ENCODE measurements around the gene VSTM4.

VSTM4 gene

DNA sequence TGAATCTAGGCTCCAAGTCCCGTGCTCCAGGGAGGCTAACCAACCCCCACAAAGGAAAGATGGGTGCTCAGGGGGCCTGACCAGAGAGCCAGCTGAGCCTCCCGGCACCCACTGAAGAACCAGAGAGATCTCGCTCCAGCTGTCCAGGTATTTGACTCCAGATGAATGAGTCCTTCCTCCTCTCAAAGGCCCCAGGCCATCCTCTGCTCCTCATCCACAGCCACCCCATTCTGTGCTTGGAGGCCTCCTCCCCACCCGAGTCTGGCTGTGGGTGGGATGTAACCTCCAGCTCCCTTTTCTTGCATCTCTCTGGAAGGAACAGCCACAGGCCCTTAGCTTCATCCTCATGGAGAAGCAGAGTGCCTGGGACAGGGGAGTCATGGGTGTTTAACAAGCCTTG lies 44.6 kb downstream of the VSTM4 start:
- ATAC-seq (no peak), DNase-seq (no peak)

DNA sequence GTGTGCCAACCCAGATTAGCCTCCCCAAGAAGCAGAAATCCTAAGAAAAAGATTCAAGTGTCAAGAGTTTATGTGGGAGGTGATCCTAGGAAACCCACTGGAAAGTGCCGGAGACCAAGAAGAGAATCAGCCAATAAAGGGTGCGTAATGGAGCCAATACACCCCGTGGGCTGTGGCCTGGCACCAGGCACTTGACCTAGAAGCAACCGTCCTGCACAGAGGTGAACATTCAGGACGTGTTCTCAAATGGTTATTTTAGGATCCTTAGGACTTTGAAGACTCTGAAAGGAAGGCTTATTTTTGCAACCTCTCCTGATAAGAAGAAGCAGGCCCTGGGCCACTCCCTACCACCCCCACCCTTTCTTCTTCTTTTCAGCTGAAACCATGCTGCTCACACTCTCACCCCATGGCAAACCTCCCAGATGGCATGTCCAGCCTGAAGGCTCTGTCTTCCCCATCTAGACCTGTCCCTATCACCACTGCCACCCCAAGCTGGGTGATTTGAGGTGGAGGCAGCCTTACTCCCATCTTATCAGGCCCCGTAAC lies 46.6 kb downstream of the VSTM4 start:
- ATAC-seq (no peak), DNase-seq (no peak)

DNA sequence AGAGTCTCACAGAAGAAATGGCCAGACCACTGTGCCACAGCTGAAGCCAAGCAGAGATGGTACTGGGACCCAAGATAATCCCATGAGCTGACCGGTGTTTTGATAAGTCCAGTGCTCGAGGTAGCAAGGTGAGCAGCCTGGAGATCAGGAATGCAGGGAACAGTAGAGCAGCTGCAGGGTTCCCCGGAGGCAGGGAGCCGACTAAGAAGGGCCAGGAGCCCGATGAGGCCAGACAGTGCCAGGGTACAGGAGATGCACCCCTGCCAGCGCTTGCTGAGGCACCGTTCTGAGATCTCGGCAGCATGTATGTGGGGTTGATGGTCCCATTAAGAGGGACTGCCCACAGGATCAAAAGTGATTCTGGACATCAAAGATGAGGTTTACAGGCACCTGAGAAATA lies 47.1 kb downstream of the VSTM4 start:
- DNase-seq = no peak
- no peak for ATAC-seq

DNA sequence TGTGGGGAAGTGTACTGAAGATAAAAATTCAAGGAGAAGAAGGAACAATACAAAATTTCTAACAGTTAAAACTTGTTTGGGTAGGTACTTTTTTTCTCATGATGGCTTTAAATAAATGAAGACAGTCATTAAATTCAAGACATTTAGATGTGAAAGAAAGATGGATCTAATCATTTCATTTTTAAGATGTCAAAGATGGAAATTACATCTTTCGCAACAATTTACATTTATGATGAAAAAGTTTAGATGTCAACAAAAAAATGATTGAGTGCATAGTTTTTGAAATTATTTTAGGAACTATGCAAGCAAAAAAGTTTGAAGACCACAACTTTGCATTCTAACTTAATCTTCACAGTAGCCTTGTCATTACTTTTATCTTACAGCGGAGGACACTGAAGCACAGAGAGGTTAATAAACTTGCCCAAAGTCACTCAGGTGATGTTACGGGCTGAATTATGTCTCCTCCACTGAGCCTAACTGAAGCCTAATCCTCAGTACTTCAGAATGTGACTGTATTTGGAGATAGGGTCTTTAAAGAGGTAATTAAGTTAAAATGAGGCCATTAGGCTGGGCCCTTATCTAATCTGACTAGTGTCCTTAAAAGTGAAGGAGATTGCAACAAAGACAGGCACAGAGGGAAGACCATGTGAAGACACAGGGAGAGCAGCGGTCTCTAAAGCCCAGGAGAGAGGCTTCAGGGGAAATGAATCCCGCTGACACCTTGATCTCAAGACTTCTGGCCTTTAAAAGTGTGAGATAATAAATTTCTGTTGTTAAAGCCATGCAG lies 48.2 kb downstream of the VSTM4 start:
- DNase-seq = no peak
- no peak for ATAC-seq

DNA sequence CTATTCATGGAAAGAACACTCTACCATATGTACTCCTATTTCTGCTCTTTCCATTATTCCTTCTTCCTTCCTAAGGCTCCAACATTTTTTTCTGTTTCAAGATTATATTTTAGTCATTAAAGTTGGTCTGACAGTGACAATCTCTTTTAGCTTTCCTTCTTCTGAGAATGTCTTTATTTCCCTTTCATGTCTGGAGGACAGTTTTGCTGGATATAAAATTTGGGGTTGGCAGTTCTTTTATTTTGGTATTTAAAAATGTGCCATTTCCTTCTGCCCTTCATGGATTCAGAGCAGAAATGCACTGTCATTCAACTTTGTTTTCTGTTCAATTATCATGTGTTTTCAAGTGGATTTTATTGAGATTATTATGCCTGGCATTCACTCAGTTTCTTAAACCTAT lies 53.1 kb downstream of the VSTM4 start:
- DNase-seq (no peak), ATAC-seq (no peak)

DNA sequence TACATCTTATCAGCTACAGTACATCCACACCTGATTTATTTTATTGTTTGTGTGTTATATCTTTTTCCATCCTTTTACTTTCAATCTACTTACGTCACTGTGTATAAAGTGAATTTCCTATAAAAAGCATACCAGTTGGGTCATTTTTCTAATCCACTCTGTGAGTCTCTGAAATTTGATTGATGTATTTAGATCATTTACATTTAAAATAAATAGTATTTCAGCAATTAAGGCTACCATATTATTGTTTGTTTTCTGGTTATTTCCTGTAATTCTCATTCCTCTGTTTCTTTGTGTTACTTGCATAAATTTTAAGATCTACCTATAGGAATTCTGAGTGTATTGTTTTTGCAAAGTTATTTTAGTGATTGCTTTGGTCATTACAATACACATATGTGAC lies 53.7 kb downstream of the VSTM4 start:
- DNase-seq = no peak
- ATAC-seq = no peak

DNA sequence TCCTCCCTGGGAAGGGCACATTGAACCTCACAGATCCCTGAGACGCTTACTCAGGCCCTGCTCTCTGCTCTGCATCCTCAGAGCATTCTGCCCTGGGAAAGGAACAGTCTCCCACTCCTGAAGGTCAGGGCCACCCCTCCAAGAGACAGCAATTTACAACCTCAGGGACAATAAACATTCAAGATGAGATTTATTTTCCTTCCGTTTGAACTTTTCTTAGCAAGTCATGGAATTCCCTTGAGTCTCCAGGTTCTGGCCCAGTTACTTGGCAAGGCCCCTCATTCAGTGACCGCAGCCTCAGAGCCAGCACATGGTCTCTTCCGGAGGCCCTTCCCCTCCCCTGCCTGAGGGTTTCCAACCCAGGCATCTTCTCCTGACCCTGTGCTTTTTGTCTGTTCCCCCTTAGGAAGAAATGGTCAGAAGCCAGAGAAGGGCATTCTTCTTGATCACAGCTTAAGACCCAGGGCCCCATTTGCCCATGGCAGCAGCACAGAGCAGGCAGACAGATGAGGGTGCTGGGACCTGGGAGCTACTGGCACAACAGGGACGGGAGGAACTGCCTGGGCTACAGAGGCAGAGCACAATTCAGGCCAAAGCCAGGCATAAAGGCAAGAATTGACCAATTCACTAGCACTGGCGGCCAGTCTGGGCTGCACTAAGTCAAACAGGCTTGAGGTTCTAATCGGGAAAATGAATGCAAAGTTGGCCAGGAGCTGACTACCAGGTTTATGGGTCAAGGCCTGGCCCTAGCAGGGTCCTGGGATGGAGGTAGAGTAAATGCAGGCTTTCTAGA lies 56.7 kb downstream of the VSTM4 start:
- ATAC-seq (no peak), DNase-seq (no peak)

DNA sequence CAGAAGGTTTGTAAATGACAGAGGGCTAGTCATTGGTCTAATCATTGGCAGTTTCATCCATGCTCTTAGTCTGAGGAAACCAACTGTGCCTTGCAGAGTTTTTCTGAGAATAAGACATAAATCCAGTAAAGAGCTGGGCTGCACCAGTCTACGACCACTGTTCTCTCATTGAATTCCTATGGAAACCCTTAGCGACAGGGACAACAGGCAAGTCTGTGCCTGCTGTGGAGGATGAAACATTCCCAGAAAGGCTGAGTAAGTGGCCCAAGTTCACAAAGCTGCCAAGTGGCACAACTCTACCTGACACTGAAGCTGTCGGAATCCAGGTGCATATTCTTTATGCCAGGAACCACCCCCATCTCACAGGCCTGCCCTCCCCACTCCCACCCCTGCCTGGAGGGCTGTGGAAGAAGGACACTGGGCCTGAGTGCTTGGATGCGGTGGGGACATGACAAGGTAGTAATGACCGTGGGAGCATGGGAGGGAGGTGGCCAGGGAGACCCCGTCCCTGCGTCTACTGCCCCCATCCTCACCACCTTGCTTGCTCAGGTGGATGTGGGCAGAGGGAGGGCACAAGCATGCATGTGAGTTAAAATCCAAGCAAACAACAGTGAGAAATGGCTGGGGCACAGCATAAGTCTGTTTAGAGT lies 58.0 kb downstream of the VSTM4 start:
- DNase-seq (no peak), ATAC-seq (peak; percentile 28)

DNA sequence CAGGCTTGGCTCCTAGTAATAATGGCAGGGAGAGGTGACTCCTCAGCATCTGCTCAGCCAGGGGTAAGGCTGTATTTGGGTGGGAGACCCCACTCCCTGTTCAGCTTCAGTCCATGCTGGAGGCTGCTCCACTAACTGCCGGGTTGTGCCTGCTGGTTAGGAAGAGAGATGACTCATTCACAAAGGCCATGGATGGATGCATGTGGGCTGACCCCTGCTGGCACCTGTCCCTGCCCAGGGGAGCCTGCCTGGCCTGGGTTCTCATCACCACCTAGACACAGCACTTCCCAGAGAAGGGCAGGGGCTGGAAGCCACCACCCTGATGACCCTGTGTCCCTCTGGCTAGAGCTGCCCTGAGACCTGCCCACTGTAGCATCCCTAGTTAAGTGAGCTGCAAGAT lies 59.0 kb downstream of the VSTM4 start:
- DNase-seq (no peak), ATAC-seq (no peak)

DNA sequence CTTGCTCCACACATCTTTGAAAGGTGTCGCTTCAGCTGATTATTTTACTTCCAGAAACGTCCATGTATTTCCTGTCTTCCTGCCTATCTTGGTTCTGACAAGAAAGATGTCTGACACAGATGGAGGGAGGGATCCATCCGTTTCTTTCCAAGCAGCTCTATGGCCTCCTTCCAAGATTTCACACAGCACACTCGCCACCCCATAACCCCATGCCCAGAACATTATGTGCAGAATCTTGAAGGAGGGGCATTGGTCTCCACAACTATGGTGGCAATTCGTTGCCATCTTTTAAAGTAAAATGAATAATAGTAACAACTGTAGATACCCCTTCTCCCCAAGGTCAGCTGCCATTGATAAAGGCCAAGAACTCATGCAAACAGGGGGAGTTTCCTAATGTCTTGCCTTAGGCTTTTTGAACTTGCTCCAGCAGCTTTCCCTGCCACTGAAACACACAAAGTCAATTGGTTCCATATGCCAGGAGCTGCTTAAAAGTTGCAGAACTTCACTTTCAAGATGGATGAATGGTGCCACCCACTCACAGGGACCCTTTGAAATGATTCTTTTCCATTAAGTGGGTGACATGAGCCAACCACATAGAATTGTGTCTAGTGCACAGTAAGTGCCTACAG lies 60.0 kb downstream of the VSTM4 start:
- DNase-seq = no peak
- no peak for ATAC-seq

DNA sequence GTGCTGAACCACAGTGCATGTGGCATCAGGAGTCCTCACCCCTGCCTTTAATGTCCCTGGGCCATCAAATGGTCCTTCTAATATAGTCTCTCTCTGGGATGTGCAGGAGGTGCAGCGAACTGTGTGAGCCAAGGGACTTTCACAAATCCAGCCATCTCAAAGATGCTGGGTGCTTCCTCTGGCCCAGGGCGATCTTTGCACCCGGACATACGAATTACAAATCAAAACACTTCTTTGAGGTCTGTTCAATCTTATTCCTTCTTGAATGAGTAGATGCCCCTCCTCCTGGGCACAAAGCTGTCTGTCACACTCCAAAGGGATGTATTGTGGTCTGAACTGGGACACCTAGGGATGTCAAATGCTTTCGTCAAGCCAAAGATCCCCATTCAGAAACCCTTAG lies 60.6 kb downstream of the VSTM4 start:
- DNase-seq (no peak), ATAC-seq (no peak)

DNA sequence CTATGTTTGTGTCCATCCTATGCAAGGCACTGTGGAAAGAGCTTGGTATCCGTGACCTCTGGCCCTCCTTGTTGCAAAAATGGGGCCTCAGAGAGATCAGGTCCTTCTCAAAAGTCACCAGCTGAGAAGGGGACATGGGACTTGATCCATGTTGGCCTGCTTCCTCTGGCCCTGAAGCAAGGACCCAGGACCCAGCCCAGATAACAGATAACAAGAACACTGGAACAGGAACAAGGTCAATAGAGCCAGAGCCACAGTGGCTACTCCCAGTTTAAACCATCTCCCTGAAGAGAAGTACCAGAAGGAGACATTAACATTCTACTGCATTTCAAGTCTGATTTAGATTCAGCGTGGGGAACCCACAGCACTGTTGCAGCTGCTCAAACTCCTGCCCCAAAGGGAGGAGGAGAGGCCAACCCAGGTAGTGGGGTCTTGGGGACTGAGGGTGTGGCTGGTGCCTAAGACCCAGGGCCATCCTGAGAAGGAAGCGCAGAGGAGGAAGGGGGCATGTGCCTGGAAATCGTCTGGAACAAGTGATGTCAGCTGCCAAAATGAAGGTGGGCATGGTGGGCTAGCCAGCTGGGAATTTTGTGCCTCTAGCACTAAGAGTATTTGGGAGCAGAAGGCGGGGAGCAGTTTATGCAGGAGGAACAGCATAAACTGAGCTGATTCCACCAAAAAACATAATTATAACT lies 61.2 kb downstream of the VSTM4 start:
- DNase-seq = no peak
- no peak for ATAC-seq

DNA sequence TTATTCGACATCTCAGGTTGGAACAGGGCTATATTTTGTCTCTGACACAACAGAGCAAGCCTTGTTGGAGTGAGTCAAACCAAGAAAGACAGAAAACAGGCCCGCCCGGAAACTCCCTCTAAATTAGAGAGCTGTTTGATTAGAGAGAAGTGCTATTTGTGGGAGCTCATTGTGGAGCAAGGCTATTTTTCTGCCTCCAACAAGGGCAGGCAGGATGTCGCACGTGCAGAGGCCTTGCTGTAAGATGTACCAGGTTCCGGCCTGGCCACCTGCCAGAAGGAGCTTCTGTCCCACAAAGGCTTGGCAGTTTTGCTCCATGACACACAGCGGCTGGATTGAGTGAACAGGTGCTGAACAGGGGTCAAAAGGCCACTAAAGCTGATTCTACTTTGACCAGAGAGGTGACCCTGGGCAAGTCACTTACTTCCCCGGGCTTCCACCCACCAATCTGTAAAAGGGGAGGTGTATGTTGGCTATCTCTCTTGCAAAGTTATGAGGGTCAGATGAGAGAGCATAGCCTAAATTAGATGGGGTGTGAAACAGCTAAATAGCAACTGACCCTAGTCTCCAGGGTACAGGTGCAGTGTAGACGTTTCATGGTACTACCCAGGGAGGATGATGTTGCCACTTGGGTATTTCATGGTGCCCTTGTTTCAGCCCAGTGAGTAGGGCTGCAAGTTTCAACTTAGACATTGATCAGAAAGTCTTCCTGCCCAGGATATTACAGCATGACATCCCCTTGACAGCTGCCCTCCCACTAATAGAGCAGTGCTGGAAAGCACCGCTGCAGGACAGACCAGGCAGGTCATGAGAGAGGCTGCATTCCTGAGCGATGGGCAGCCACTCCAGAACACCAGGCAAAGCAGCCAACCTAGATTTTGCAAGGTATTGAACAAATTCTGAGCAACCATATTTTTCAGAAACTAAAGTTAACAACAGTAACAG lies 62.0 kb downstream of the VSTM4 start:
- DNase-seq (no peak), ATAC-seq (peak; percentile 26)

DNA sequence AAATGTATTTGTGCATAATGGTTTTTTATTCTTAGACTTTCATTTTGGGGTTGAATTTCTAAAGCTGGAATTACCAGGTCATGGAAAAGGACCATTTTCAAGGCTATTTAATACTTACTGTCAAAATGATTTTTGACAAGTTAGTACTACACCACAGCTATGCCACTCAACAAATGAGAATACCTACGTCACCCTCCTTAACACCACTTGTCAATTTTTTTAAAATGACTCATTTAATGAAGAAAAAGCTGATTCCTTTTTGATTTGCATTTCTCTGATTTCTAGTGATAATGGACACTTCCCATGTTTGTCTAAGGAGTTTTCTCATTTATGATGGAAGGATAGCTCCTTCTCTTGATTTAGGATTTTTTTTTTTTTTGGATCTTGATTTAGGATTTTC lies 63.3 kb downstream of the VSTM4 start:
- no peak for ATAC-seq

DNA sequence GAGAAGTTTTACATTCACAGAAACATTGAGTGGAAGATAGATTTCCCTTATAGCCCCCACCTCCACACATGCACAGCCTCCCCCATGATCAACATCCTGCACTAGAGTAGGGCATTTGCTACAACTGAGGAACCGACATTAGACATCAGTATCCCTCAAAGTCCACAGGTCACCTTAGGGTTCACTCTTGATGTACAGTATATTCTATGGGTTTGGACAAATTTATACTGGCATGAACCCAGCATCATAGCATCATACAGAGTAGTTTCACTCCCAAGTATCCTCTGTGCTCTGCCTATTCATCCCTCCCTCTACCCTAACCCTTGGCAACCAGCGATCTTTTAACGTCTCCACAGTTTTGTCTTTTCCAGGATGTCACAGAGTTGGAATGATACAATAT lies 64.4 kb downstream of the VSTM4 start:
- ATAC-seq = no peak
- DNase-seq = no peak

More for the DNA sequence above, 63.3 kb downstream of the VSTM4 start:
- DNase-seq = no peak

DNA sequence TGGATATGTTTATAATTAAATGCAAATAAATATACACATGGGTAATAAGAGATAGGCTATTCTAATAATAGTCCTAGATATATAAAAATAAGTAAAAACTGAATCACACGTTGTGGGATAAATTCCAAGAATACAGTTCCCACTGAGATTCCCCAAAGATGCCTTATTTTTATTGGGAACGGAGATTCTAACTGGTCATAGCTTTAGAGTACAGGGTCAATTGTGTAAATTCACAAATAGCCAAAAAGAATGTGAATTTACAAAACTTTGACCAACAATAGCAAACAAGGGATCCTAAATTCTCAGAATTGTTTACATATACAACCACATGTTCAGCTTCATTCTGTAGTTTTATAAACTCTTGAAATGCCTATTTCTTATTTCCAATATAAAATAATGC lies 65.0 kb downstream of the VSTM4 start:
- DNase-seq (no peak), ATAC-seq (no peak)

DNA sequence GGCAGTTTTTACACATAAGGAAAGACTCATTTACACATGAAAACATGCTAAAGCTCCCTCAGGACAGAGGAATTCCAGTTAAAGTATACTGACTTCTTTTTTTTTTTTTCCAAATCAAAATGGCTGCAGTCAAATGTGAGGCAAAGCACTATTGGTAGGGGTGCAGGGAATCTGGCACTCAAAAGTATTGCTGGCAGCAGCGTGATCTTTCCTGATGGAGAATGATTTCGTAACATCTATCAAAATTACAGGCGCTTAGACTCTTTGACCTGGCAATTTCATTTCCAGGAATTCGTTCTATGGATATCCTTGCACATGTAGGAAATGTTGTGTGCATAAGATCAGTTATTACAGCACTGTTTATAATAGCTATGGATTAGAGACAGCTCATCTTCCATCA lies 65.7 kb downstream of the VSTM4 start:
- no peak for ATAC-seq
- no peak for DNase-seq

DNA sequence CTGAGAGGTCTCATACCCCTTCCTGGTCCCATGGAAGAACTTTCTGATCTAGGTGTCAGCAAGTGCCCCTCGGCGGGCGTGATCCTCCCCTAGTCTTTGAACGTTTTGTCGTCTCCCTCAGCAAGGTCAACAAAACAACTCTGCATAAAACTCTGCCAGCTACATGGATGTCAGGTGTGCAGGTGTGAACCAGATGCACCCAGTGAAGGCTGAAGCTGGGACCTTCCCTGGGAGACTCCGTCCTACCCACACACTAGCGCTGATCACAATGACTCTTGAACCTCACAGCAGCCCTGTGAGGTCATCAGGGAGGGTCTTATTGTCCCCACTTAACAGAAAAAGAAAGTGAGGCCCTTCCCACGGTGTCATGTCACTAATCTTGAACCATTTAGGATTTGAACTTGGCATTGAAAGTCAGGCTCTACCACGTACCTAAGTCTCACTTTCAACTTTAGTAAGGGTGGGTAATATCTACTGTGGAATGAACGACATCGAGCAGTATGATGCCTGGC lies 68.1 kb downstream of the VSTM4 start:
- ATAC-seq (no peak), DNase-seq (no peak)

DNA sequence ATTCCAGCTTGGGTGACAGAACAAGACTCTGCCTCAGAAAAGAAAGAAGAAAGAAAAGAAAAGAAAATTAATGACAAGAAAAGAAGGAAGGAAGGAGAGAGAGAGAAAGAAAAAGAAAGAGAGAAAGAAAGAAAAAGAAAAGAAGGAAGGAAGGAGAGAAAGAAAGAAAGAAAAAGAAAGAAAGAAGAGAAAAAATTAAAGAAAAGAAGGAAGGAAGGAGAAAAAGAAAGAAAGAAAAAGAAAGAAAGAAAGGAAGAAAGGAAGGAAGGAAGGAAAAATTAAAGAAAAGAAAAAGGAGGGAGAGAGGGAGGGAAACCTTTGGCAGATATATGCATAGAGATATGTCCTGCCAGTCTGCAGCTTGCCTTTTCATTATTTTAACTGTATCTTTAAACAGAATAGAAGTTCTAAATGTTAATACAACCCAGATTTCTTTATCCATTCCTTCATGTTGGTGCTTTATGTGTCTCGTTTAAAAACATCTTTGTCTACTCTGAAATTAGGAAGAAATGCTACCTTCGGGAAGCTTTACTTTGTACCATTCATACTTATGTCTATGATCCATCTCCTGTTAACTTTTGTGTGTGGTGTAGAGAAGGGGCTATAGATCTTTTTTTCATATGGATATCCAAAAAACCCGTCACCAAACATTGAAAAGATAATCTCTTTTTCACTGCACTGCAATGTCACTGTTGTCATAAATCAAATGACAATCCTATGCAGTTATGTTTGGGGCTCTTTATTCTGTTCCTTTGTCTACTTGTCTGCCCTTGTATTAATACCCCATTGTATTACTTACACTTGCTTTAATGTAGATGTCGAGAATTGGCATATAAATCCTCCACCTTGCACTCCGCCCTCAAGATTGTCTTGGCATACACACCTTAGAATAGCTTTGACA lies 70.8 kb downstream of the VSTM4 start:
- ATAC-seq = no peak
- no peak for DNase-seq
